ENCODE measurements around the gene RAMP1.

- TF ChIP-seq CTCF (conservative IDR thresholded peaks at IDR 0.05; ENCODE audit: low read length) (no peak), EZH2phosphoT487 (IDR thresholded peaks at IDR 0.05; ENCODE audit: borderline replicate concordance) (no peak)
These were observed 25.3 kb downstream of the RAMP1 start for GRCh38 chr2:237884681-237885080.
